Measurements from ENCODE around the gene STYXL1. TPM values are rescaled to one million over a fixed set of nuclear protein-coding genes. Genes with fewer than 3 reads are reported as not detected.
"Not testable (repeated sequence)": the region's sequence is repeated elsewhere in the genome, so short reads cannot be mapped to it uniquely, and the experiment has no call there.

STYXL1 gene
- 58.9 TPM for polyA plus RNA-seq (2013, experiment 1 of 2; ENCODE audit: insufficient read length)
- 56.2 TPM for polyA plus RNA-seq (2013, experiment 2 of 2; ENCODE audit: insufficient read length)

GRCh38 chr7:76047811-76048667, at the start of gene STYXL1, which contains the start of gene MDH2:
STYXL1 (minus strand) TSS chr7:76048000; CDS start chr7:76030523, 17,477 bp downstream.
MDH2 (plus strand) TSS chr7:76048106; CDS start chr7:76048161, 55 bp downstream.
- peak; percentile 94 for DNase-seq

- DNase-seq, result no peak
These were observed 48.1 kb upstream of the STYXL1 start for GRCh38 chr7:76095908-76096307.

GRCh38 chr7:76094326-76094725, 46.5 kb upstream of the STYXL1 start:
- DNase-seq, result not testable (repeated sequence)

- DNase-seq, result not testable (repeated sequence)
These were observed 45.7 kb upstream of the STYXL1 start for GRCh38 chr7:76093531-76093930.

GRCh38 chr7:76091506-76091905, 43.7 kb upstream of the STYXL1 start:
- no peak for DNase-seq

- DNase-seq, result no peak
These were observed 42.2 kb upstream of the STYXL1 start for GRCh38 chr7:76089865-76090475.

- DNase-seq, result peak; percentile 93
These were observed 39.6 kb upstream of the STYXL1 start for GRCh38 chr7:76087362-76087791.

GRCh38 chr7:76086070-76086469, 38.3 kb upstream of the STYXL1 start:
- DNase-seq, result no peak

GRCh38 chr7:76084115-76084514, 36.3 kb upstream of the STYXL1 start:
- DNase-seq, result not testable (repeated sequence)

- DNase-seq, result no peak
These were observed 32.4 kb upstream of the STYXL1 start for GRCh38 chr7:76080204-76080603.

GRCh38 chr7:76077435-76077834, 29.6 kb upstream of the STYXL1 start:
- DNase-seq, result no peak

GRCh38 chr7:76076995-76077394, 29.2 kb upstream of the STYXL1 start:
- DNase-seq, result no peak

- no peak for DNase-seq
These were observed 27.2 kb upstream of the STYXL1 start for GRCh38 chr7:76074972-76075370.

- no peak for DNase-seq
These were observed 26.6 kb upstream of the STYXL1 start for GRCh38 chr7:76074306-76074971.

- no peak for DNase-seq
These were observed 25.7 kb upstream of the STYXL1 start for GRCh38 chr7:76073335-76073990.

GRCh38 chr7:76072243-76073148, 24.7 kb upstream of the STYXL1 start:
- DNase-seq, result no peak

GRCh38 chr7:76071316-76072242, 23.8 kb upstream of the STYXL1 start:
- DNase-seq, result peak; percentile 37

- DNase-seq, result peak; percentile 84
These were observed 21.4 kb upstream of the STYXL1 start for GRCh38 chr7:76069238-76069638.

- DNase-seq, result no peak
These were observed 19.1 kb upstream of the STYXL1 start for GRCh38 chr7:76066716-76067503.

Measured in fibroblast of skin of abdomen (primary cell).